HL-60 (cell line): ENCODE results near the gene HCRTR1.

ENCODE experiments used
- DNase-seq, 2 experiments: peaks; one replicate each; pipeline ENCODE4 v3.0.0-alpha.2; 2010 to 2020; ENCODE audit warnings: low read depth in 1 of 2, low spot score in 1 of 2
- H3K27ac ChIP-seq: fragments of 250-450 bp; sonication (Bioruptor Pico); replicated peaks from 2 replicates; pipeline ENCODE4 v1.5.1; 2020; ENCODE audit warnings: mild to moderate bottlenecking, moderate library complexity
- H3K27me3 ChIP-seq: fragments of 250-450 bp; sonication (Bioruptor Pico); 2 replicates; pipeline ENCODE4 v1.5.1; 2021; ENCODE audit warnings: mild to moderate bottlenecking, moderate library complexity; ENCODE audit not compliant: insufficient read depth, poor library complexity, severe bottlenecking
- H3K4me3 ChIP-seq: replicated peaks from 2 replicates; pipeline ENCODE4 v1.5.1; 2011; ENCODE audit warnings: mild to moderate bottlenecking, control low read depth, low read length; ENCODE audit not compliant: insufficient read depth
- GABPA ChIP-seq: IDR thresholded peaks from 2 replicates; pipeline ENCODE4 v1.6.1; 2012; ENCODE audit warnings: low read depth
- POLR2AphosphoS5 ChIP-seq: IDR thresholded peaks from 2 replicates; pipeline ENCODE4 v1.6.1; 2012; ENCODE audit warnings: low read depth
- SPI1 ChIP-seq: IDR thresholded peaks from 2 replicates; pipeline ENCODE4 v1.6.1; 2012; ENCODE audit warnings: low read depth, mild to moderate bottlenecking, borderline replicate concordance
- TF ChIP-seq, protein P1 (sequence below): IDR thresholded peaks from 2 replicates; pipeline ENCODE4 v1.6.1; 2012; ENCODE audit warnings: low read depth; ENCODE audit not compliant: insufficient replicate concordance
- TF ChIP-seq, protein P2 (sequence below): IDR thresholded peaks from one replicate; pipeline ENCODE4 v1.5.1; 2011; ENCODE audit warnings: low read length, control low read depth, inconsistent platforms; ENCODE audit not compliant: insufficient read depth

The HCRTR1 gene

DNA sequence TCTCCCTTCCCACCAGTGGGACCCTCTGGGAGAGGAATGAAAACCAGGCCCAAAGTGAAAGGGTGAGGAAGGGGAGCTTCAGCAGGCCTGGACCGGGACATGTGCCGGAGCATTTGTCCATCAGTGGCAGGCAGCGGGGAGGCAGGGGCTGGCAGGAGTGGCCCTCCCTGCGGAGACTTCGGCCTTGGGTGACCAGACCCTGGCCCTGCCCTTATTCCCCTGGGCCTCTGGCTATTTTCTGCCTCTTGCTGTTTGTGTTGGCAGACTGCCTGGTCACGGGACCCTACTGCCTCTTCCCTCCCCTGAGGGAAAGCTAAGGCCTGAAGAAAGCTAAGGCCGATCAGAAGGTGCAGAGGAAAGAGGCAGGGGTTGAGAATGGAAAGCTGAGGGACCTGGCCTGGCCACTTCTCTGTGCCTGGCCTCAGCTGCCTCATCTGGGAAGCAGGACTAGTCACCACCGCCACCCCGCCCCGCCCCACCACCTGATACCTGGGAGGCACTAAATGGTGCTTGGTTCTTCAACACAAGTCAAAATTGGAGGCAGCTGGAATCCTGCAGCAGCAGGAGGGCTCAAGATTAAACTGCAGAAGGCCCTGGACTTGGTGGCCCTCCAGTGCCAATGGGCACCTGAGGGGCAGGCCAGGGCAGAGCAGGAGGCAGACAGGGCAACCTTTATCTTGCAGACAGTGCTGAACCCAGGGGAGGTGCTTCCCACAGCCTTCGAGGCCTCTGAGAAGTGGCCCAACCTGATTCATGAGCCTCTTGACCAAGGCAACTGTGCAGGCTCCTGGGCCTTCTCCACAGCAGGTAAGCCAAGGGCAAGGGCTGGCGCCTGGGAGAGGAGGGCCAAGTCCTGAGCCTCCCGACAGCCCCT, 33.3 kb upstream of the HCRTR1 start:
- TF ChIP-seq, protein P1, sequence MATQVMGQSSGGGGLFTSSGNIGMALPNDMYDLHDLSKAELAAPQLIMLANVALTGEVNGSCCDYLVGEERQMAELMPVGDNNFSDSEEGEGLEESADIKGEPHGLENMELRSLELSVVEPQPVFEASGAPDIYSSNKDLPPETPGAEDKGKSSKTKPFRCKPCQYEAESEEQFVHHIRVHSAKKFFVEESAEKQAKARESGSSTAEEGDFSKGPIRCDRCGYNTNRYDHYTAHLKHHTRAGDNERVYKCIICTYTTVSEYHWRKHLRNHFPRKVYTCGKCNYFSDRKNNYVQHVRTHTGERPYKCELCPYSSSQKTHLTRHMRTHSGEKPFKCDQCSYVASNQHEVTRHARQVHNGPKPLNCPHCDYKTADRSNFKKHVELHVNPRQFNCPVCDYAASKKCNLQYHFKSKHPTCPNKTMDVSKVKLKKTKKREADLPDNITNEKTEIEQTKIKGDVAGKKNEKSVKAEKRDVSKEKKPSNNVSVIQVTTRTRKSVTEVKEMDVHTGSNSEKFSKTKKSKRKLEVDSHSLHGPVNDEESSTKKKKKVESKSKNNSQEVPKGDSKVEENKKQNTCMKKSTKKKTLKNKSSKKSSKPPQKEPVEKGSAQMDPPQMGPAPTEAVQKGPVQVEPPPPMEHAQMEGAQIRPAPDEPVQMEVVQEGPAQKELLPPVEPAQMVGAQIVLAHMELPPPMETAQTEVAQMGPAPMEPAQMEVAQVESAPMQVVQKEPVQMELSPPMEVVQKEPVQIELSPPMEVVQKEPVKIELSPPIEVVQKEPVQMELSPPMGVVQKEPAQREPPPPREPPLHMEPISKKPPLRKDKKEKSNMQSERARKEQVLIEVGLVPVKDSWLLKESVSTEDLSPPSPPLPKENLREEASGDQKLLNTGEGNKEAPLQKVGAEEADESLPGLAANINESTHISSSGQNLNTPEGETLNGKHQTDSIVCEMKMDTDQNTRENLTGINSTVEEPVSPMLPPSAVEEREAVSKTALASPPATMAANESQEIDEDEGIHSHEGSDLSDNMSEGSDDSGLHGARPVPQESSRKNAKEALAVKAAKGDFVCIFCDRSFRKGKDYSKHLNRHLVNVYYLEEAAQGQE, result no peak
- TF ChIP-seq, protein P2, sequence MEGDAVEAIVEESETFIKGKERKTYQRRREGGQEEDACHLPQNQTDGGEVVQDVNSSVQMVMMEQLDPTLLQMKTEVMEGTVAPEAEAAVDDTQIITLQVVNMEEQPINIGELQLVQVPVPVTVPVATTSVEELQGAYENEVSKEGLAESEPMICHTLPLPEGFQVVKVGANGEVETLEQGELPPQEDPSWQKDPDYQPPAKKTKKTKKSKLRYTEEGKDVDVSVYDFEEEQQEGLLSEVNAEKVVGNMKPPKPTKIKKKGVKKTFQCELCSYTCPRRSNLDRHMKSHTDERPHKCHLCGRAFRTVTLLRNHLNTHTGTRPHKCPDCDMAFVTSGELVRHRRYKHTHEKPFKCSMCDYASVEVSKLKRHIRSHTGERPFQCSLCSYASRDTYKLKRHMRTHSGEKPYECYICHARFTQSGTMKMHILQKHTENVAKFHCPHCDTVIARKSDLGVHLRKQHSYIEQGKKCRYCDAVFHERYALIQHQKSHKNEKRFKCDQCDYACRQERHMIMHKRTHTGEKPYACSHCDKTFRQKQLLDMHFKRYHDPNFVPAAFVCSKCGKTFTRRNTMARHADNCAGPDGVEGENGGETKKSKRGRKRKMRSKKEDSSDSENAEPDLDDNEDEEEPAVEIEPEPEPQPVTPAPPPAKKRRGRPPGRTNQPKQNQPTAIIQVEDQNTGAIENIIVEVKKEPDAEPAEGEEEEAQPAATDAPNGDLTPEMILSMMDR, result no peak
- no peak for TF ChIP-seq POLR2AphosphoS5
- TF ChIP-seq GABPA, result no peak
- H3K4me3 ChIP-seq, result no peak overlapping the region
- no peaks in the 10 kb centered on the region for H3K27me3 ChIP-seq
- H3K27ac ChIP-seq, result no peak overlapping the region
- no peak for DNase-seq

- TF ChIP-seq, protein P1, result no peak
- TF ChIP-seq, protein P2, result no peak
- no peak for TF ChIP-seq GABPA
- TF ChIP-seq SPI1, result no peak
- TF ChIP-seq POLR2AphosphoS5, result no peak
- Histone ChIP-seq H3K27ac (no peak overlapping the region), H3K27me3 (no peaks in the 10 kb centered on the region), H3K4me3 (no peak overlapping the region)
- DNase-seq, result no peak
Measured at GRCh38 chr1:31584869-31585735, 32.4 kb upstream of the HCRTR1 start.

- no peak for TF ChIP-seq GABPA
- TF ChIP-seq, protein P1, result no peak
- TF ChIP-seq SPI1, result no peak
- TF ChIP-seq POLR2AphosphoS5, result no peak
- TF ChIP-seq, protein P2, result no peak
- no peak for DNase-seq
- H3K27me3 ChIP-seq, result no peaks in the 10 kb centered on the region
- no peak overlapping the region for H3K4me3 ChIP-seq
- H3K27ac ChIP-seq, result no peak overlapping the region
Measured at GRCh38 chr1:31585736-31586365, 31.6 kb upstream of the HCRTR1 start.
